Measurements from ENCODE around the gene BANF2.

Gene BANF2

GRCh38 chr20:17714597-17714996 lies 14.8 kb downstream of the BANF2 start (continued):
- TF ChIP-seq TSHZ2 (CRISPR knock-in tag; IDR thresholded peaks at IDR 0.05) (no peak), SNAI2 (CRISPR knock-in tag; IDR thresholded peaks at IDR 0.05) (no peak), ZNF8 (CRISPR knock-in tag; IDR thresholded peaks at IDR 0.05) (no peak), TOX (CRISPR knock-in tag; IDR thresholded peaks at IDR 0.05; ENCODE audit: borderline replicate concordance) (no peak), ESRRG (CRISPR knock-in tag; IDR thresholded peaks at IDR 0.05) (no peak), BACH2 (CRISPR knock-in tag; IDR thresholded peaks at IDR 0.05; ENCODE audit: borderline replicate concordance) (no peak)

DNA sequence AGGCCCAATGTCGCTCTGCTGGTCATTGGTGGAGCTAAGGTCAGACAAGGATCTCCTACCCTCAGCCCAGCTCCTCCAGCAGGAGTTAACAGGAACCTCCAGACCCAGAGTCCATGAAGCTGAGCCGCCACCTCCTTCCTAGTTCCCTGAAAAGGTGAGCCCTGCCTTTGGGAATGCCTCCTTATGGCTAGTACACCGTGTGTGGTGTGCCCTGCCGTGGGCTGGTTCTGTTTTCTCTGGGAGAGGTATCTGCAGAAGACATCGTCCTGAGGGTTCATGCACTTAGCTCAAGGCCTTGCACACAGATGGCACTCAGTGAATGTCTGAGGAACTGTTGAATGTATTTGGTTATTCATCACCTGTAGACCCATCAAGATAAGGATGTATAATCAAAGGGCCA lies 15.3 kb downstream of the BANF2 start:
- no peak for ATAC-seq
- no peak for TF ChIP-seq CSRNP3 (CRISPR knock-in tag; IDR thresholded peaks at IDR 0.05)
- TF ChIP-seq, protein P1, sequence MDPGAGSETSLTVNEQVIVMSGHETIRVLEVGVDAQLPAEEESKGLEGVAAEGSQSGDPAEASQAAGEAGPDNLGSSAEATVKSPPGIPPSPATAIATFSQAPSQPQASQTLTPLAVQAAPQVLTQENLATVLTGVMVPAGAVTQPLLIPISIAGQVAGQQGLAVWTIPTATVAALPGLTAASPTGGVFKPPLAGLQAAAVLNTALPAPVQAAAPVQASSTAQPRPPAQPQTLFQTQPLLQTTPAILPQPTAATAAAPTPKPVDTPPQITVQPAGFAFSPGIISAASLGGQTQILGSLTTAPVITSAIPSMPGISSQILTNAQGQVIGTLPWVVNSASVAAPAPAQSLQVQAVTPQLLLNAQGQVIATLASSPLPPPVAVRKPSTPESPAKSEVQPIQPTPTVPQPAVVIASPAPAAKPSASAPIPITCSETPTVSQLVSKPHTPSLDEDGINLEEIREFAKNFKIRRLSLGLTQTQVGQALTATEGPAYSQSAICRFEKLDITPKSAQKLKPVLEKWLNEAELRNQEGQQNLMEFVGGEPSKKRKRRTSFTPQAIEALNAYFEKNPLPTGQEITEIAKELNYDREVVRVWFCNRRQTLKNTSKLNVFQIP (CRISPR knock-in tag; IDR thresholded peaks at IDR 0.05; ENCODE audit: borderline replicate concordance, low read depth) = no peak
- TF ChIP-seq ARNTL (CRISPR knock-in tag; IDR thresholded peaks at IDR 0.05; ENCODE audit: borderline replicate concordance, low read depth) = no peak
- TF ChIP-seq RARB (CRISPR knock-in tag; IDR thresholded peaks at IDR 0.05) = no peak
- no peak for TF ChIP-seq ZNF565 (CRISPR knock-in tag; conservative IDR thresholded peaks at IDR 0.05; ENCODE audit: low read depth)
- no peak for TF ChIP-seq ISL1 (CRISPR knock-in tag; IDR thresholded peaks at IDR 0.05)
- TF ChIP-seq TSHZ2 (CRISPR knock-in tag; IDR thresholded peaks at IDR 0.05) = no peak
- TF ChIP-seq SNAI2 (CRISPR knock-in tag; IDR thresholded peaks at IDR 0.05) = no peak
- TF ChIP-seq ZNF70 (CRISPR knock-in tag; IDR thresholded peaks at IDR 0.05) = no peak
- TF ChIP-seq PATZ1 (CRISPR knock-in tag; IDR thresholded peaks at IDR 0.05; ENCODE audit: borderline replicate concordance) = no peak
- no peak for TF ChIP-seq CSDC2 (CRISPR knock-in tag; IDR thresholded peaks at IDR 0.05)
- no peak for TF ChIP-seq TOX (CRISPR knock-in tag; IDR thresholded peaks at IDR 0.05; ENCODE audit: borderline replicate concordance)
- no peak for TF ChIP-seq ZNF8 (CRISPR knock-in tag; IDR thresholded peaks at IDR 0.05)
- TF ChIP-seq TCF4 (CRISPR knock-in tag; IDR thresholded peaks at IDR 0.05; ENCODE audit: borderline replicate concordance) = no peak

GRCh38 chr20:17716331-17716730 lies 16.6 kb downstream of the BANF2 start:
- TF ChIP-seq TSHZ2 (CRISPR knock-in tag; IDR thresholded peaks at IDR 0.05) (no peak), CSRNP3 (CRISPR knock-in tag; IDR thresholded peaks at IDR 0.05) (no peak), ZC3H10 (CRISPR knock-in tag; IDR thresholded peaks at IDR 0.05) (no peak)
- ATAC-seq = no peak
